HepG2 (cell line): ENCODE measurements around the gene TACC2. TPM values are rescaled to one million over a fixed set of nuclear protein-coding genes. Genes with fewer than 3 reads are reported as not detected.

Experiments
- ATAC-seq: fragments of 200-7000 bp; cut with Tn5 transposase; 3 replicates; pipeline ENCODE4 v1.9.1; 2020; ENCODE audit warnings: mild to moderate bottlenecking, moderate library complexity
- BruUV-seq: library from RNA; stranded (reverse); fragments of 400-500 nt; replicated peaks from 2 replicates; lab custom pipeline; 2021; lab: Mats Ljungman, UMichigan
- CTCF ChIA-PET: fragments of 300-600 bp; formaldehyde crosslinking; extraction: SDS; loops from one replicate; lab custom pipeline; 2021; ENCODE audit warnings: low total read pairs, inconsistent platforms, low intra/inter-chr PET ratio; lab: Yijun Ruan, JAX
- POLR2A ChIA-PET: fragments of 350-600 bp; sonication (Branson Sonifier 250); formaldehyde crosslinking; loops from one replicate; lab custom pipeline; 2020; ENCODE audit warnings: antibody characterized with exemption, inconsistent platforms; lab: Yijun Ruan, JAX
- DNase-seq: peaks from one replicate; pipeline ENCODE4 v3.0.0-alpha.2; 2015; ENCODE audit warnings: low spot score
- FAIRE-seq: peaks from 3 replicates; lab custom pipeline; 2011; peaks lifted over from hg19 to GRCh38; lab: Jason Lieb, UNC
- H2AFZ ChIP-seq: one replicate; pipeline ENCODE4 v1.6.1; 2011; ENCODE audit warnings: low read length, inconsistent platforms
- H3K27ac ChIP-seq: fragments of 300-600 bp; 3 replicates; pipeline ENCODE4 v1.8.0; 2011; ENCODE audit warnings: mixed run types, mild to moderate bottlenecking, mixed read lengths, low read length, inconsistent platforms; ENCODE audit not compliant: insufficient read depth; ENCODE audit errors: extremely low read length
- H3K27me3 ChIP-seq, 2 experiments: fragments of 200-600 bp in 1 of 2; 2 replicates in 1 of 2; 3 replicates in 1 of 2; pipeline versions ENCODE4 v1.6.0 to v1.8.0; 2011; ENCODE audit warnings: low read length in 2 of 2, mild to moderate bottlenecking in 2 of 2, moderate library complexity in 2 of 2, inconsistent platforms in 1 of 2; ENCODE audit not compliant: insufficient read depth in 2 of 2, control insufficient read depth in 1 of 2
- H3K36me3 ChIP-seq, 2 experiments: fragments of 200-600 bp in 1 of 2; replicated peaks in 1 of 2; 2 replicates in 1 of 2; 3 replicates in 1 of 2; pipeline versions ENCODE4 v1.5.1 to v1.8.0; 2011; ENCODE audit warnings: low read length in 2 of 2, inconsistent platforms in 1 of 2; ENCODE audit not compliant: insufficient read depth in 2 of 2, control insufficient read depth in 1 of 2
- H3K4me1 ChIP-seq: 2 replicates; pipeline ENCODE4 v1.5.1; 2012; ENCODE audit warnings: low read length, inconsistent platforms; ENCODE audit not compliant: insufficient read depth
- H3K4me2 ChIP-seq: 2 replicates; pipeline ENCODE4 v1.6.0; 2011; ENCODE audit warnings: low read depth, low read length, inconsistent platforms
- H3K4me3 ChIP-seq, 3 experiments: fragments of 200-600 bp in 1 of 3; sonication (generic), shearing (Covaris generic) in 1 of 3; replicated peaks in 1 of 3; 2 replicates each; pipeline ENCODE4 v1.5.1; 2011 to 2016; ENCODE audit warnings: low read length in 3 of 3, inconsistent platforms in 2 of 3, low read depth in 2 of 3, mild to moderate bottlenecking in 2 of 3, control low read depth in 1 of 3, mixed read lengths in 1 of 3; ENCODE audit not compliant: insufficient read depth in 1 of 3
- H3K79me2 ChIP-seq: one replicate; pipeline ENCODE4 v1.6.1; 2011; ENCODE audit warnings: low read length, inconsistent platforms; ENCODE audit not compliant: insufficient read depth
- H3K9ac ChIP-seq: 2 replicates; pipeline ENCODE4 v1.6.0; 2011; ENCODE audit warnings: mild to moderate bottlenecking, low read depth, low read length, inconsistent platforms; ENCODE audit not compliant: insufficient read depth
- H3K9me3 ChIP-seq: 2 replicates; pipeline ENCODE4 v1.5.1; 2012; ENCODE audit warnings: mild to moderate bottlenecking, low read length
- H4K20me1 ChIP-seq: 2 replicates; pipeline ENCODE4 v1.6.0; 2011; ENCODE audit warnings: inconsistent platforms, mild to moderate bottlenecking, low read length, moderate library complexity; ENCODE audit not compliant: insufficient read depth
- CENPT ChIP-seq: sonication (generic); formaldehyde crosslinking; IDR thresholded peaks from 2 replicates; pipeline ENCODE4 v1.8.0; 2022; ENCODE audit warnings: low read depth, mild to moderate bottlenecking, moderate library complexity, missing genetic modification reagents
- CHCHD3 ChIP-seq: sonication (generic); formaldehyde crosslinking; IDR thresholded peaks from 2 replicates; pipeline ENCODE4 v1.8.0; 2022; ENCODE audit warnings: mild to moderate bottlenecking, missing genetic modification reagents, moderate library complexity
- FIP1L1 ChIP-seq: fragments of 200-400 bp; formaldehyde crosslinking; IDR thresholded peaks from 2 replicates; pipeline ENCODE4 v1.6.1; 2018; ENCODE audit warnings: low read depth, mild to moderate bottlenecking, low read length, moderate library complexity, borderline replicate concordance; ENCODE audit not compliant: insufficient read depth
- GFI1 ChIP-seq: sonication (generic); formaldehyde crosslinking; IDR thresholded peaks from 2 replicates; pipeline ENCODE4 v1.5.0; 2020; ENCODE audit warnings: missing genetic modification reagents, mild to moderate bottlenecking, borderline replicate concordance
- HDAC1 ChIP-seq: sonication (generic); formaldehyde crosslinking; IDR thresholded peaks from 2 replicates; pipeline ENCODE4 v1.5.1; 2020; ENCODE audit warnings: mild to moderate bottlenecking, missing genetic modification reagents
- HDAC6 ChIP-seq: fragments of 200-600 bp; sonication (generic); IDR thresholded peaks from 2 replicates; pipeline ENCODE4 v1.7.0; 2017; ENCODE audit warnings: mild to moderate bottlenecking, antibody characterized with exemption, low read length, low read depth
- HNRNPL ChIP-seq: fragments of 200-400 bp; formaldehyde crosslinking; IDR thresholded peaks from 2 replicates; pipeline ENCODE4 v1.6.1; 2017; ENCODE audit warnings: mild to moderate bottlenecking, low read depth, low read length
- HOXA9 ChIP-seq: sonication (generic); formaldehyde crosslinking; IDR thresholded peaks from 2 replicates; pipeline ENCODE4 v1.8.1; 2022; ENCODE audit warnings: missing genetic modification reagents, mild to moderate bottlenecking, moderate library complexity, borderline replicate concordance
- PAF1 ChIP-seq: IDR thresholded peaks from 2 replicates; pipeline ENCODE4 v1.6.1; 2016; ENCODE audit warnings: missing genetic modification reagents, missing compliant biosample characterization
- SUZ12 ChIP-seq: fragments of 150-350 bp; IDR thresholded peaks from 2 replicates; pipeline ENCODE4 v1.6.1; 2014; ENCODE audit warnings: low read depth, low read length
- TEAD3 ChIP-seq: optimal IDR thresholded peaks from 2 replicates; pipeline ENCODE3; 2016; ENCODE audit warnings: borderline replicate concordance
- ZBTB20 ChIP-seq: sonication (generic); formaldehyde crosslinking; IDR thresholded peaks from 2 replicates; pipeline ENCODE4 v1.8.1; 2023; ENCODE audit warnings: missing genetic modification reagents, low read depth, mild to moderate bottlenecking, borderline replicate concordance
- ZBTB7B ChIP-seq: sonication (generic); formaldehyde crosslinking; IDR thresholded peaks from 2 replicates; pipeline ENCODE4 v1.4.0; 2020; ENCODE audit warnings: missing genetic modification reagents
- ZNF136 ChIP-seq: sonication (generic); formaldehyde crosslinking; IDR thresholded peaks from 2 replicates; pipeline ENCODE4 v1.8.1; 2022; ENCODE audit warnings: low read depth, mild to moderate bottlenecking, moderate library complexity, missing genetic modification reagents
- ZNF292 ChIP-seq: sonication (generic); formaldehyde crosslinking; IDR thresholded peaks from 2 replicates; pipeline ENCODE4 v1.8.1; 2022; ENCODE audit warnings: mild to moderate bottlenecking, low read depth, missing genetic modification reagents, borderline replicate concordance
- ZNF335 ChIP-seq: sonication (generic); formaldehyde crosslinking; IDR thresholded peaks from 2 replicates; pipeline ENCODE4 v1.4.0; 2020; ENCODE audit warnings: missing genetic modification reagents
- ZNF556 ChIP-seq: sonication (generic); formaldehyde crosslinking; IDR thresholded peaks from 2 replicates; pipeline ENCODE4 v1.4.0; 2020; ENCODE audit warnings: mild to moderate bottlenecking, missing genetic modification reagents, borderline replicate concordance
- ZNF674 ChIP-seq: sonication (generic); formaldehyde crosslinking; IDR thresholded peaks from 2 replicates; pipeline ENCODE4 v1.5.0; 2020; ENCODE audit warnings: low read depth, mild to moderate bottlenecking, missing genetic modification reagents
- ZNF709 ChIP-seq: sonication (generic); formaldehyde crosslinking; IDR thresholded peaks from 2 replicates; pipeline ENCODE4 v1.5.0; 2020; ENCODE audit warnings: mild to moderate bottlenecking, missing genetic modification reagents
- WGBS: methylation state at CpG from one replicate; pipeline ENCODE4 v1.1.6; 2017; ENCODE audit warnings: low lambda C conversion rate; 5-methylcytosine and 5-hydroxymethylcytosine counted together
- in situ Hi-C: cut with HindIII; loops from 2 replicates; pipeline ENCODE4 v1.10.0; 2017; ENCODE audit warnings: low pct_unique_long_range_greater_than_20kb; ENCODE audit not compliant: extremely low pct_ligation_motif_present
- intact Hi-C: fragments of 100-400 bp; cut with micrococcal nuclease; formaldehyde crosslinking; loops from one replicate; pipeline ENCODE4 v1.10.0; 2022; ENCODE audit not compliant: unreplicated experiment
- polyA plus RNA-seq, 8 experiments: library from polyadenylated mRNA; depleted of rRNA in 3 of 8; stranded (reverse) in 7 of 8; unstranded in 1 of 8; fragments of >200 nt; fragmentation: Illumina TruSeq in 4 of 8; extraction: Trizol in 4 of 8; gene quantifications; 2 replicates each; pipeline versions ENCODE4 v1.2.1 to v1.2.3, GENCODE V29; 2011 to 2016; ENCODE audit warnings: low read depth in 4 of 8, missing spikeins in 1 of 8, mixed read lengths in 1 of 8; ENCODE audit not compliant: insufficient read depth in 1 of 8
- total RNA-seq, 5 experiments: library from RNA; depleted of rRNA; stranded (reverse); fragments of >200 nt; fragmentation: Illumina TruSeq; extraction: Trizol; gene quantifications; 2 replicates each; pipeline ENCODE4 v1.2.3, GENCODE V29; 2016; ENCODE audit warnings: low read depth in 1 of 5
- TF ChIP-seq, protein P1 (sequence below): sonication (generic); formaldehyde crosslinking; IDR thresholded peaks from 2 replicates; pipeline ENCODE4 v1.4.0; 2020; ENCODE audit warnings: missing genetic modification reagents

TACC2 gene
- total and polyA plus RNA-seq, 2 of the 13 experiments (the other 11 are each of a cell fraction or from before 2014, with no cell fraction given), result 11.8 to 16.0 TPM

DNA sequence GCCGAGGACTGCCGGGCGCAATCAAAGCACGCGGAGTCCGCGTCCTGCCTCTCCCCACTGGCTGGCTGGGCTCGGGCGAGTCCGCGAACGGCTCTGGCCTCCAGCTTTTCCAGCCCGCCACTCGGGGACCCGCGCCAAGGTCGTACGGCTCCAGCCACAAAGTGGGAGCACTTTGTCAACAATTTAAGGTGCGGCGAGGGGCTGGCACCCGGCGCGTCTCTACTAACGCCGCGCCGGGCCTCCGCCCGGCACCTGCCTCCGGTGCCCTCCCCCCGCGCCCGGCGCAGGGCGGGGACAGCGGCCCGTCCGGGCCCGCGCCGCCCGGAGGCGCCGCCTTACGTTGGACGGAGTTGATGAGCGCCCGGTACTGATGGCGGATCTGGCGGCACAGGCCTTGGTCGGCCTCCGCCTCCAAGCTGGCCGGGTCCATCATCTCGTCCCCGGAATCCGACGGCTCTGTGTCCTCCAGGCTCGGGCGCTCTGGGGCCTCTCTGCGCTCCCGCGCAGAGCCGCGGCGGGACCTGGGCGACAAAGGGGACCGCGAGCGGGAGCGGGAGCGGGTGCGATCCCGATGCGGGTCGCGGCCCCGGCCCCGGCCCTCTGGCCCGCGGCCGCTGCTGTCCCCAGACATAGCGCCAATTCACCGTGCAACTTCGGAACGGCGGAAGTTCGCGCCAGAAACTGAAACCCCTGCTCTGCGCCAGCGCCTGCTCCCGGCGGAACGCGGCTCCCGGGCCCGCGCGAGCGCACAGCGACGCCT, 14.2 kb upstream of the TACC2 start, which contains the start of gene NSMCE4A (continued):
- TF ChIP-seq ZNF709 (CRISPR knock-in tag) (peak; percentile 78; the same call in 1 of the 2 replicates), PAF1 (CRISPR knock-in tag) (no peak), SUZ12 (no peak)

DNA sequence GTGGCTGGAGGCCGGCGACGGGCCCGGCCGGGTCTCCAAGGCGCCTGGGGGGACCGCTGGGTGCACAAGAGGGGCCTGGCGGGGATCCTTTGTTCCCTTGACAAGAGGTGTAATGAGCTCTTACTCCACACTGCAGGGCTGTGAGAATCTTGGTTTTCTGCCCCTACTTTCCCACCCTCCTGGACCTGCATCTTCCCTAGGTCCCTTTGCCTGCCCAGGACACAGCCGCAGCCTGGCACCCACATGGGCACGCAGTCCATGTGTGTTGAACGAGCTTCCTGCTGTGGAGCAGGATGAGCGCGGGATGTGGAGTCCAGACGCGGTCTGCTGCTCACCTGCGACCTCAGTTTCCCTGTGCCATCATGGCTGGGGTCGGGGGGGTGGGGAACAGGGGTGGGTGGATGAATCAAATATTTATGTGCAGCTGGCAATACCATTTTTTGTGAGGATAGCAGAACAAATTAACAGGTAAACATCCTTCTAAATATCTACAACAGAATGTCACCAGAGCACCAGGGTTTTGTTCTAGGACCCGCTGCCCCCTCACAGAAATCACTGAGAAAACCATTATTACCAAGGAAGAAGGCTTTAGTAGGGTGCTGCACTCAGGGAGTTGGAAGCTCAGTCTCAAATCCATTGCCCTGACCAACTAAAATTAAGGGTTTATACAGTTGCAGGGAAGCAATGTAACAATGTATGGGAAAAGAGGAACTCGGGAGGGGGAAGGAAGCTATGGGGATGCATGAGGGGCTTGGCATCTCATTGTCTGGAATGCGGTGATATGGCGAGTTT, 13.5 kb upstream of the TACC2 start:
- Histone ChIP-seq H3K36me3 (peaks cover under 1 to 4% of the 10 kb centered on the region in 2 experiments; a peak in 4 of 5 replicates), H3K4me1 (peaks cover 27% of the 10 kb centered on the region), H3K9ac (peak overlapping the region; percentile 89), H2AFZ (peak overlapping the region; percentile 9), H3K79me2 (peaks cover 17% of the 10 kb centered on the region), H3K4me3 (peak overlapping the region; percentile 69 to 89 (median 83); a peak in 5 of 6 replicates), H3K27me3 (no peaks in the 10 kb centered on the region), H3K4me2 (peak overlapping the region; percentile 90), H3K9me3 (peaks cover 4% of the 10 kb centered on the region; the same call in 1 of the 2 replicates), H4K20me1 (no peaks in the 10 kb centered on the region), H3K27ac (peak overlapping the region; percentile 97)
- DNase-seq (no peak), FAIRE-seq (no peak), ATAC-seq (peak; percentile 43; the same call in 2 of the 3 replicates)
- in situ Hi-C loops (no loop called here), intact Hi-C loops (loop anchor here (2.0 kb wide), 2 partner anchors 45 to 137 kb away; no protein-coding TSS in a partner anchor)
- 75% methylated on average over 13 of the region's 21 CpGs for WGBS
- ChIA-PET CTCF (no interaction called here), POLR2A (interaction anchor here (0.6 to 2.3 kb wide), 4 partner anchors 40 to 138 kb away, joined by 3 to 14 read pairs (median 5); partner anchors contain the start of gene ATE1)
- BruUV-seq, result no TSS peak
- TF ChIP-seq HNRNPL (0 out of 2 replicates have a peak, but pooled peaks have one; percentile 44), HDAC6 (no peak), TEAD3 (CRISPR knock-in tag) (no peak), ZNF292 (CRISPR knock-in tag) (no peak), GFI1 (CRISPR knock-in tag) (0 out of 2 replicates have a peak, but pooled peaks have one; percentile 26), ZNF674 (CRISPR knock-in tag) (no peak), ZNF556 (CRISPR knock-in tag) (peak; percentile 55; the same call in 1 of the 2 replicates), FIP1L1 (0 out of 2 replicates have a peak, but pooled peaks have one; percentile 15), ZBTB20 (CRISPR knock-in tag) (no peak), ZNF335 (CRISPR knock-in tag) (no peak), HDAC1 (CRISPR knock-in tag) (0 out of 2 replicates have a peak, but pooled peaks have one; percentile 13), CHCHD3 (CRISPR knock-in tag) (peak; percentile 42; the same call in 1 of the 2 replicates), ZNF136 (CRISPR knock-in tag) (no peak), CENPT (CRISPR knock-in tag) (no peak), ZBTB7B (0 out of 2 replicates have a peak, but pooled peaks have one; percentile 30), HOXA9 (CRISPR knock-in tag) (peak; percentile 9; the same call in 1 of the 2 replicates)
- TF ChIP-seq, protein P1, sequence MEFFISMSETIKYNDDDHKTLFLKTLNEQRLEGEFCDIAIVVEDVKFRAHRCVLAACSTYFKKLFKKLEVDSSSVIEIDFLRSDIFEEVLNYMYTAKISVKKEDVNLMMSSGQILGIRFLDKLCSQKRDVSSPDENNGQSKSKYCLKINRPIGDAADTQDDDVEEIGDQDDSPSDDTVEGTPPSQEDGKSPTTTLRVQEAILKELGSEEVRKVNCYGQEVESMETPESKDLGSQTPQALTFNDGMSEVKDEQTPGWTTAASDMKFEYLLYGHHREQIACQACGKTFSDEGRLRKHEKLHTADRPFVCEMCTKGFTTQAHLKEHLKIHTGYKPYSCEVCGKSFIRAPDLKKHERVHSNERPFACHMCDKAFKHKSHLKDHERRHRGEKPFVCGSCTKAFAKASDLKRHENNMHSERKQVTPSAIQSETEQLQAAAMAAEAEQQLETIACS (CRISPR knock-in tag), result no peak; the same call in 1 of the 2 replicates
